Measurements from ENCODE around the gene SKAP1. TPM values are rescaled to one million over a fixed set of nuclear protein-coding genes. Genes with fewer than 3 reads are reported as not detected.

The SKAP1 gene
- total and polyA plus RNA-seq, 2 of the 13 experiments (the other 11 are each of a cell fraction or from before 2014, with no cell fraction given): 0.21 TPM; not detected in 1

DNA sequence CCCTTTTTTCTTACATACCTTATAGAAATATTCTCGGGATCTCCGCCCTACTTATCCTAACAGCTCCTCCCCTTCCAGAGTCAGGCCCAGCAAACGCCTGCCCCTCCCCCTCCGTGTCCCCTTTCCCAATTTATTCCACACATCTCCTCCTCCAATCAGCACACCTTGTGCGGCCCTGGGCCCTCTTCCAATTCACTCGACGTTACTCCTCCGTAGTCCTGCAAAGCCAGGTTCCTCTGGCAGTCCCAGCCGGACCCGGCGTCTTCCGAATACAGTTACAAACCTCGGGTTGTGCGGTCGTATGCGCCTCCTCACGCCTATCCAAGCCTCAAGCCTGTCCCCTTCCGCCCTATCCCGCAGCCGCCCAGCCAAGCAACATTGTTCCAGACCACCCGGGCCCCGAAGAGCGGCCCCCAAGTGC is 329.4 kb downstream of the SKAP1 start (continued):
- TF ChIP-seq, protein P1, sequence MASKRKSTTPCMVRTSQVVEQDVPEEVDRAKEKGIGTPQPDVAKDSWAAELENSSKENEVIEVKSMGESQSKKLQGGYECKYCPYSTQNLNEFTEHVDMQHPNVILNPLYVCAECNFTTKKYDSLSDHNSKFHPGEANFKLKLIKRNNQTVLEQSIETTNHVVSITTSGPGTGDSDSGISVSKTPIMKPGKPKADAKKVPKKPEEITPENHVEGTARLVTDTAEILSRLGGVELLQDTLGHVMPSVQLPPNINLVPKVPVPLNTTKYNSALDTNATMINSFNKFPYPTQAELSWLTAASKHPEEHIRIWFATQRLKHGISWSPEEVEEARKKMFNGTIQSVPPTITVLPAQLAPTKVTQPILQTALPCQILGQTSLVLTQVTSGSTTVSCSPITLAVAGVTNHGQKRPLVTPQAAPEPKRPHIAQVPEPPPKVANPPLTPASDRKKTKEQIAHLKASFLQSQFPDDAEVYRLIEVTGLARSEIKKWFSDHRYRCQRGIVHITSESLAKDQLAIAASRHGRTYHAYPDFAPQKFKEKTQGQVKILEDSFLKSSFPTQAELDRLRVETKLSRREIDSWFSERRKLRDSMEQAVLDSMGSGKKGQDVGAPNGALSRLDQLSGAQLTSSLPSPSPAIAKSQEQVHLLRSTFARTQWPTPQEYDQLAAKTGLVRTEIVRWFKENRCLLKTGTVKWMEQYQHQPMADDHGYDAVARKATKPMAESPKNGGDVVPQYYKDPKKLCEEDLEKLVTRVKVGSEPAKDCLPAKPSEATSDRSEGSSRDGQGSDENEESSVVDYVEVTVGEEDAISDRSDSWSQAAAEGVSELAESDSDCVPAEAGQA (IDR thresholded peaks at IDR 0.05; ENCODE audit: low read depth): 0 out of 2 replicates have a peak, but pooled peaks have one; percentile 2
- TF ChIP-seq, protein P1 (CRISPR knock-in tag; IDR thresholded peaks at IDR 0.05; ENCODE audit: borderline replicate concordance): no peak
- TF ChIP-seq FOXK1 (CRISPR knock-in tag; IDR thresholded peaks at IDR 0.05; ENCODE audit: borderline replicate concordance, low read depth): no peak
- TF ChIP-seq FOXK2 (IDR thresholded peaks at IDR 0.05): no peak
- TF ChIP-seq TCF7 (IDR thresholded peaks at IDR 0.05; ENCODE audit: low read depth): 0 out of 2 replicates have a peak, but pooled peaks have one; percentile 2
- TF ChIP-seq, protein P2, sequence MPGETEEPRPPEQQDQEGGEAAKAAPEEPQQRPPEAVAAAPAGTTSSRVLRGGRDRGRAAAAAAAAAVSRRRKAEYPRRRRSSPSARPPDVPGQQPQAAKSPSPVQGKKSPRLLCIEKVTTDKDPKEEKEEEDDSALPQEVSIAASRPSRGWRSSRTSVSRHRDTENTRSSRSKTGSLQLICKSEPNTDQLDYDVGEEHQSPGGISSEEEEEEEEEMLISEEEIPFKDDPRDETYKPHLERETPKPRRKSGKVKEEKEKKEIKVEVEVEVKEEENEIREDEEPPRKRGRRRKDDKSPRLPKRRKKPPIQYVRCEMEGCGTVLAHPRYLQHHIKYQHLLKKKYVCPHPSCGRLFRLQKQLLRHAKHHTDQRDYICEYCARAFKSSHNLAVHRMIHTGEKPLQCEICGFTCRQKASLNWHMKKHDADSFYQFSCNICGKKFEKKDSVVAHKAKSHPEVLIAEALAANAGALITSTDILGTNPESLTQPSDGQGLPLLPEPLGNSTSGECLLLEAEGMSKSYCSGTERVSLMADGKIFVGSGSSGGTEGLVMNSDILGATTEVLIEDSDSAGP (CRISPR knock-in tag; IDR thresholded peaks at IDR 0.05; ENCODE audit: borderline replicate concordance): no peak
- TF ChIP-seq PPARG (CRISPR knock-in tag; conservative IDR thresholded peaks at IDR 0.05): no peak
- TF ChIP-seq ZNF570 (CRISPR knock-in tag; IDR thresholded peaks at IDR 0.05; ENCODE audit: borderline replicate concordance): no peak
- peak; percentile 4 for TF ChIP-seq U2AF1 (optimal IDR thresholded peaks at IDR 0.05; ENCODE audit: low read depth, low read length)
- no peak for TF ChIP-seq HNF1B (CRISPR knock-in tag; IDR thresholded peaks at IDR 0.05)
- TF ChIP-seq LCORL (IDR thresholded peaks at IDR 0.05): peak; percentile 43; the same call in 1 of the 2 replicates
- no peak for TF ChIP-seq LCORL (CRISPR knock-in tag; IDR thresholded peaks at IDR 0.05)
- no peak; the same call in 1 of the 2 replicates for TF ChIP-seq ZNF280B (CRISPR knock-in tag; IDR thresholded peaks at IDR 0.05; ENCODE audit: borderline replicate concordance)
- TF ChIP-seq ZMAT3 (CRISPR knock-in tag; conservative IDR thresholded peaks at IDR 0.05): no peak
- TF ChIP-seq ZNF530 (CRISPR knock-in tag; IDR thresholded peaks at IDR 0.05; ENCODE audit: low read depth): no peak
- TF ChIP-seq ZNF564 (CRISPR knock-in tag; IDR thresholded peaks at IDR 0.05): no peak
- TF ChIP-seq DNMT3B (CRISPR knock-in tag; conservative IDR thresholded peaks at IDR 0.05): no peak
- TF ChIP-seq ZNF615 (CRISPR knock-in tag; IDR thresholded peaks at IDR 0.05; ENCODE audit: borderline replicate concordance): 0 out of 2 replicates have a peak, but pooled peaks have one; percentile 21
- no peak for TF ChIP-seq EP300 (IDR thresholded peaks at IDR 0.05; ENCODE audit: low read depth in 2 of 2, low read length in 2 of 2)
- TF ChIP-seq EP300 (CRISPR knock-in tag; IDR thresholded peaks at IDR 0.05; ENCODE audit: borderline replicate concordance): no peak
- peak; percentile 28; the same call in 1 of the 2 replicates for TF ChIP-seq ZNF253 (CRISPR knock-in tag; IDR thresholded peaks at IDR 0.05; ENCODE audit: borderline replicate concordance)

Measured in HepG2 (cell line).